K562 (cell line): ENCODE measurements around the gene VRK3. TPM values are rescaled to one million over a fixed set of nuclear protein-coding genes. Genes with fewer than 3 reads are reported as not detected.

ENCODE experiments used
- ATAC-seq: fragments of 200-7000 bp; cut with Tn5 transposase; 3 replicates; pipeline ENCODE4 v1.9.1; 2020; ENCODE audit warnings: moderate library complexity
- BruUV-seq: library from RNA; stranded (reverse); fragments of 400-500 nt; replicated peaks from 2 replicates; lab custom pipeline; 2021; lab: Mats Ljungman, UMichigan
- CTCF ChIA-PET: fragments of 300-600 bp; formaldehyde crosslinking; extraction: SDS; loops from one replicate; lab custom pipeline; 2021; ENCODE audit warnings: low intra/inter-chr PET ratio; lab: Yijun Ruan, JAX
- POLR2A ChIA-PET: fragments of 300-600, 350-650 bp; sonication (Branson Sonifier 250); formaldehyde crosslinking; extraction: SDS; loops from one replicate; lab custom pipeline; 2021; ENCODE audit warnings: antibody characterized with exemption, inconsistent platforms; lab: Yijun Ruan, JAX
- DNase-seq, 4 experiments: peaks; one replicate each; pipeline versions ENCODE4 v3.0.0 to v3.0.0-alpha.2; 2011 to 2018; ENCODE audit warnings: low spot score in 3 of 4, mixed read lengths in 3 of 4; ENCODE audit errors: extremely low read depth in 1 of 4
- FAIRE-seq: peaks from 2 replicates; lab custom pipeline; 2011; peaks lifted over from hg19 to GRCh38; lab: Jason Lieb, UNC
- H2AFZ ChIP-seq: 2 replicates; pipeline ENCODE4 v1.6.0; 2011; ENCODE audit warnings: low read depth, low read length, control low read depth, inconsistent platforms
- H3K27ac ChIP-seq: fragments of 200-600 bp; 3 replicates; pipeline ENCODE4 v1.8.0; 2011; ENCODE audit warnings: low read depth, mild to moderate bottlenecking, control low read depth, inconsistent platforms, low read length, moderate library complexity, mixed read lengths; ENCODE audit errors: extremely low read depth
- H3K27me3 ChIP-seq, 2 experiments: fragments of 300-600 bp in 1 of 2; 2 replicates in 1 of 2; 3 replicates in 1 of 2; pipeline versions ENCODE4 v1.6.0 to v1.8.0; 2011; ENCODE audit warnings: inconsistent platforms in 2 of 2, low read length in 2 of 2, mild to moderate bottlenecking in 1 of 2, mixed read lengths in 1 of 2, moderate library complexity in 1 of 2; ENCODE audit not compliant: control insufficient read depth in 2 of 2, insufficient read depth in 2 of 2
- H3K36me3 ChIP-seq: fragments of 300-600 bp; 3 replicates; pipeline ENCODE4 v1.8.0; 2011; ENCODE audit warnings: mild to moderate bottlenecking, low read length, inconsistent platforms; ENCODE audit not compliant: control insufficient read depth, insufficient read depth
- H3K4me1 ChIP-seq, 2 experiments: fragments of 200-600 bp in 1 of 2; replicated peaks in 1 of 2; 2 replicates in 1 of 2; 3 replicates in 1 of 2; pipeline versions ENCODE4 v1.5.1 to v1.8.0; 2011; ENCODE audit warnings: inconsistent platforms in 2 of 2, low read length in 2 of 2, mild to moderate bottlenecking in 1 of 2, mixed read lengths in 1 of 2, moderate library complexity in 1 of 2; ENCODE audit not compliant: control insufficient read depth in 2 of 2, insufficient read depth in 2 of 2
- H3K4me2 ChIP-seq: 2 replicates; pipeline ENCODE4 v1.6.1; 2011; ENCODE audit warnings: low read length, control low read depth, inconsistent platforms, mixed read lengths; ENCODE audit not compliant: insufficient read depth
- H3K4me3 ChIP-seq: fragments of 200-600 bp; sonication (generic), shearing (Covaris generic); 2 replicates; pipeline ENCODE4 v1.5.1; 2016; ENCODE audit warnings: control low read depth, inconsistent platforms
- H3K79me2 ChIP-seq: fragments of 200-600 bp; 3 replicates; pipeline ENCODE4 v1.8.0; 2011; ENCODE audit warnings: low read length, inconsistent platforms; ENCODE audit not compliant: control insufficient read depth, insufficient read depth
- H3K9ac ChIP-seq, 2 experiments: 2 replicates each; pipeline versions ENCODE4 v1.6.0 to v1.6.1; 2011; ENCODE audit warnings: low read depth in 2 of 2, low read length in 2 of 2, control low read depth in 1 of 2, inconsistent platforms in 1 of 2, mild to moderate bottlenecking in 1 of 2, mixed read lengths in 1 of 2; ENCODE audit not compliant: insufficient read depth in 1 of 2
- H3K9me1 ChIP-seq: one replicate; pipeline ENCODE4 v1.6.0; 2011; ENCODE audit warnings: inconsistent platforms, mild to moderate bottlenecking, low read length, moderate library complexity; ENCODE audit not compliant: control insufficient read depth, insufficient read depth
- H3K9me3 ChIP-seq: replicated peaks from 2 replicates; pipeline ENCODE4 v1.5.1; 2011; ENCODE audit warnings: low read depth, low read length, inconsistent platforms; ENCODE audit not compliant: control insufficient read depth, insufficient read depth
- H4K20me1 ChIP-seq: replicated peaks from 2 replicates; pipeline ENCODE4 v1.6.1; 2011; ENCODE audit warnings: low read length, inconsistent platforms, mixed read lengths; ENCODE audit not compliant: control insufficient read depth, insufficient read depth
- BRF1 ChIP-seq: IDR thresholded peaks from 3 replicates; pipeline ENCODE4 v1.6.1; 2011; ENCODE audit warnings: borderline replicate concordance, mild to moderate bottlenecking; ENCODE audit not compliant: insufficient read length; ENCODE audit errors: extremely low read depth
- CBFA2T3 ChIP-seq: fragments of 450-650 bp; IDR thresholded peaks from 2 replicates; pipeline ENCODE4 v1.6.1; 2017
- RUNX1 ChIP-seq: sonication (generic); IDR thresholded peaks from 2 replicates; pipeline ENCODE4 v1.6.1; 2016; ENCODE audit warnings: antibody characterized with exemption, low read depth
- SPI1 ChIP-seq: IDR thresholded peaks from 2 replicates; pipeline ENCODE4 v1.6.1; 2011; ENCODE audit warnings: low read depth, low read length, control low read depth, borderline replicate concordance
- TRIM24 ChIP-seq, 2 experiments: fragments of 450-650 bp; IDR thresholded peaks; 2 replicates each; pipeline ENCODE4 v1.6.1; 2016
- WGBS: fragments of 100-300 bp; shearing (Covaris generic); methylation state at CpG from one replicate; pipeline ENCODE4 v1.1.6; 2016; ENCODE audit warnings: low coverage, mixed read lengths; ENCODE audit not compliant: insufficient coverage; ENCODE audit errors: missing lambda C conversion rate; 5-methylcytosine and 5-hydroxymethylcytosine counted together
- in situ Hi-C: fragments of 300-500 bp; cut with MboI; formaldehyde crosslinking; loops from 4 replicates; pipeline ENCODE4 v1.15.0; 2018; ENCODE audit warnings: inconsistent platforms, mixed read lengths
- intact Hi-C: fragments of 100-400 bp; cut with micrococcal nuclease; formaldehyde crosslinking; loops from 2 replicates; pipeline ENCODE4 v1.14.2; 2022
- polyA plus RNA-seq, 8 experiments: library from polyadenylated mRNA; depleted of rRNA in 4 of 8; stranded (reverse) in 5 of 8; unstranded in 3 of 8; fragments of >200 nt; fragmentation: Nextera tagmentation in 2 of 8; fragmentation: Illumina TruSeq in 1 of 8; extraction: Ambion mirVana in 2 of 8; extraction: Trizol in 1 of 8; gene quantifications; 2 replicates each; pipeline versions ENCODE4 v1.2.1 to v1.2.3, GENCODE V29; 2011 to 2014; ENCODE audit warnings: inconsistent platforms in 1 of 8, missing spikeins in 1 of 8
- total RNA-seq, 7 experiments: library from RNA; depleted of rRNA in 6 of 7; stranded (reverse); fragments of >200 nt in 6 of 7; fragmentation: Illumina TruSeq in 2 of 7; extraction: Trizol in 2 of 7; gene quantifications; 2 replicates each; pipeline versions ENCODE4 v1.2.1 to v1.2.3, GENCODE V29; 2011 to 2021; ENCODE audit warnings: low replicate concordance in 1 of 7
- TF ChIP-seq, protein P1 (sequence below): fragments of 450-650 bp; IDR thresholded peaks from 2 replicates; pipeline ENCODE4 v1.6.1; 2016; ENCODE audit warnings: borderline replicate concordance
- TF ChIP-seq, protein P2 (sequence below): fragments of 450-650 bp; IDR thresholded peaks from 2 replicates; pipeline ENCODE4 v1.6.1; 2016; ENCODE audit warnings: mild to moderate bottlenecking, moderate library complexity

The VRK3 gene
- total and polyA plus RNA-seq, 9 of the 15 experiments (the other 6 are each of a cell fraction or from before 2014, with no cell fraction given), result 25.6 to 94.3 (median 42.9) TPM

GRCh38 chr19:50050406-50051227 lies 25.4 kb upstream of the VRK3 start:
- in situ Hi-C loops (no loop called here), intact Hi-C loops (no loop called here)
- no peaks in the 10 kb centered on the region for H3K27me3 ChIP-seq
- BruUV-seq, result no TSS peak
- DNase-seq (peak; percentile 78 to 90 (median 87)), ATAC-seq (peak; percentile 96), FAIRE-seq (peak; percentile 69)
- ChIA-PET CTCF (interaction anchor here (0.6 kb wide), 1 partner anchor 44 kb away, joined by 3 read pairs; no protein-coding TSS in a partner anchor), POLR2A (interaction anchor here (0.5 to 2.1 kb wide), 10 partner anchors 10 to 914 kb away, joined by 3 to 7 read pairs (median 3); partner anchors contain the start of genes NUP62, VRK3 and ZNF473)
- H2AFZ ChIP-seq, result peak overlapping the region; percentile 78
- H3K79me2 ChIP-seq, result no peaks in the 10 kb centered on the region; the same call in 2 of the 3 replicates
- no peaks in the 10 kb centered on the region for H3K9me1 ChIP-seq
- peak overlapping the region; percentile 40 to 77; a peak in 3 of 4 replicates for H3K9ac ChIP-seq
- WGBS, result under 1% methylated on average over 52 of the region's 52 CpGs
- H4K20me1 ChIP-seq, result no peaks in the 10 kb centered on the region
- no peak overlapping the region for H3K27ac ChIP-seq
- H3K4me2 ChIP-seq, result peak overlapping the region; percentile 84
- peak overlapping the region; percentile 52 for H3K4me3 ChIP-seq
- H3K9me3 ChIP-seq, result peaks cover 29% of the 10 kb centered on the region
- H3K36me3 ChIP-seq, result peaks cover 27% of the 10 kb centered on the region
- peaks cover 10 to 11% of the 10 kb centered on the region in 2 experiments; a peak in 4 of 5 replicates for H3K4me1 ChIP-seq
- TF ChIP-seq RUNX1 (no peak), BRF1 (no peak), CBFA2T3 (no peak), TRIM24 (IDR thresholded peaks at IDR 0.05) (no peak), SPI1 (0 out of 2 replicates have a peak, but pooled peaks have one; percentile 1)
- TF ChIP-seq, protein P1, sequence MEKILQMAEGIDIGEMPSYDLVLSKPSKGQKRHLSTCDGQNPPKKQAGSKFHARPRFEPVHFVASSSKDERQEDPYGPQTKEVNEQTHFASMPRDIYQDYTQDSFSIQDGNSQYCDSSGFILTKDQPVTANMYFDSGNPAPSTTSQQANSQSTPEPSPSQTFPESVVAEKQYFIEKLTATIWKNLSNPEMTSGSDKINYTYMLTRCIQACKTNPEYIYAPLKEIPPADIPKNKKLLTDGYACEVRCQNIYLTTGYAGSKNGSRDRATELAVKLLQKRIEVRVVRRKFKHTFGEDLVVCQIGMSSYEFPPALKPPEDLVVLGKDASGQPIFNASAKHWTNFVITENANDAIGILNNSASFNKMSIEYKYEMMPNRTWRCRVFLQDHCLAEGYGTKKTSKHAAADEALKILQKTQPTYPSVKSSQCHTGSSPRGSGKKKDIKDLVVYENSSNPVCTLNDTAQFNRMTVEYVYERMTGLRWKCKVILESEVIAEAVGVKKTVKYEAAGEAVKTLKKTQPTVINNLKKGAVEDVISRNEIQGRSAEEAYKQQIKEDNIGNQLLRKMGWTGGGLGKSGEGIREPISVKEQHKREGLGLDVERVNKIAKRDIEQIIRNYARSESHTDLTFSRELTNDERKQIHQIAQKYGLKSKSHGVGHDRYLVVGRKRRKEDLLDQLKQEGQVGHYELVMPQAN, result 0 out of 2 replicates have a peak, but pooled peaks have one; percentile 50
- TF ChIP-seq, protein P2, sequence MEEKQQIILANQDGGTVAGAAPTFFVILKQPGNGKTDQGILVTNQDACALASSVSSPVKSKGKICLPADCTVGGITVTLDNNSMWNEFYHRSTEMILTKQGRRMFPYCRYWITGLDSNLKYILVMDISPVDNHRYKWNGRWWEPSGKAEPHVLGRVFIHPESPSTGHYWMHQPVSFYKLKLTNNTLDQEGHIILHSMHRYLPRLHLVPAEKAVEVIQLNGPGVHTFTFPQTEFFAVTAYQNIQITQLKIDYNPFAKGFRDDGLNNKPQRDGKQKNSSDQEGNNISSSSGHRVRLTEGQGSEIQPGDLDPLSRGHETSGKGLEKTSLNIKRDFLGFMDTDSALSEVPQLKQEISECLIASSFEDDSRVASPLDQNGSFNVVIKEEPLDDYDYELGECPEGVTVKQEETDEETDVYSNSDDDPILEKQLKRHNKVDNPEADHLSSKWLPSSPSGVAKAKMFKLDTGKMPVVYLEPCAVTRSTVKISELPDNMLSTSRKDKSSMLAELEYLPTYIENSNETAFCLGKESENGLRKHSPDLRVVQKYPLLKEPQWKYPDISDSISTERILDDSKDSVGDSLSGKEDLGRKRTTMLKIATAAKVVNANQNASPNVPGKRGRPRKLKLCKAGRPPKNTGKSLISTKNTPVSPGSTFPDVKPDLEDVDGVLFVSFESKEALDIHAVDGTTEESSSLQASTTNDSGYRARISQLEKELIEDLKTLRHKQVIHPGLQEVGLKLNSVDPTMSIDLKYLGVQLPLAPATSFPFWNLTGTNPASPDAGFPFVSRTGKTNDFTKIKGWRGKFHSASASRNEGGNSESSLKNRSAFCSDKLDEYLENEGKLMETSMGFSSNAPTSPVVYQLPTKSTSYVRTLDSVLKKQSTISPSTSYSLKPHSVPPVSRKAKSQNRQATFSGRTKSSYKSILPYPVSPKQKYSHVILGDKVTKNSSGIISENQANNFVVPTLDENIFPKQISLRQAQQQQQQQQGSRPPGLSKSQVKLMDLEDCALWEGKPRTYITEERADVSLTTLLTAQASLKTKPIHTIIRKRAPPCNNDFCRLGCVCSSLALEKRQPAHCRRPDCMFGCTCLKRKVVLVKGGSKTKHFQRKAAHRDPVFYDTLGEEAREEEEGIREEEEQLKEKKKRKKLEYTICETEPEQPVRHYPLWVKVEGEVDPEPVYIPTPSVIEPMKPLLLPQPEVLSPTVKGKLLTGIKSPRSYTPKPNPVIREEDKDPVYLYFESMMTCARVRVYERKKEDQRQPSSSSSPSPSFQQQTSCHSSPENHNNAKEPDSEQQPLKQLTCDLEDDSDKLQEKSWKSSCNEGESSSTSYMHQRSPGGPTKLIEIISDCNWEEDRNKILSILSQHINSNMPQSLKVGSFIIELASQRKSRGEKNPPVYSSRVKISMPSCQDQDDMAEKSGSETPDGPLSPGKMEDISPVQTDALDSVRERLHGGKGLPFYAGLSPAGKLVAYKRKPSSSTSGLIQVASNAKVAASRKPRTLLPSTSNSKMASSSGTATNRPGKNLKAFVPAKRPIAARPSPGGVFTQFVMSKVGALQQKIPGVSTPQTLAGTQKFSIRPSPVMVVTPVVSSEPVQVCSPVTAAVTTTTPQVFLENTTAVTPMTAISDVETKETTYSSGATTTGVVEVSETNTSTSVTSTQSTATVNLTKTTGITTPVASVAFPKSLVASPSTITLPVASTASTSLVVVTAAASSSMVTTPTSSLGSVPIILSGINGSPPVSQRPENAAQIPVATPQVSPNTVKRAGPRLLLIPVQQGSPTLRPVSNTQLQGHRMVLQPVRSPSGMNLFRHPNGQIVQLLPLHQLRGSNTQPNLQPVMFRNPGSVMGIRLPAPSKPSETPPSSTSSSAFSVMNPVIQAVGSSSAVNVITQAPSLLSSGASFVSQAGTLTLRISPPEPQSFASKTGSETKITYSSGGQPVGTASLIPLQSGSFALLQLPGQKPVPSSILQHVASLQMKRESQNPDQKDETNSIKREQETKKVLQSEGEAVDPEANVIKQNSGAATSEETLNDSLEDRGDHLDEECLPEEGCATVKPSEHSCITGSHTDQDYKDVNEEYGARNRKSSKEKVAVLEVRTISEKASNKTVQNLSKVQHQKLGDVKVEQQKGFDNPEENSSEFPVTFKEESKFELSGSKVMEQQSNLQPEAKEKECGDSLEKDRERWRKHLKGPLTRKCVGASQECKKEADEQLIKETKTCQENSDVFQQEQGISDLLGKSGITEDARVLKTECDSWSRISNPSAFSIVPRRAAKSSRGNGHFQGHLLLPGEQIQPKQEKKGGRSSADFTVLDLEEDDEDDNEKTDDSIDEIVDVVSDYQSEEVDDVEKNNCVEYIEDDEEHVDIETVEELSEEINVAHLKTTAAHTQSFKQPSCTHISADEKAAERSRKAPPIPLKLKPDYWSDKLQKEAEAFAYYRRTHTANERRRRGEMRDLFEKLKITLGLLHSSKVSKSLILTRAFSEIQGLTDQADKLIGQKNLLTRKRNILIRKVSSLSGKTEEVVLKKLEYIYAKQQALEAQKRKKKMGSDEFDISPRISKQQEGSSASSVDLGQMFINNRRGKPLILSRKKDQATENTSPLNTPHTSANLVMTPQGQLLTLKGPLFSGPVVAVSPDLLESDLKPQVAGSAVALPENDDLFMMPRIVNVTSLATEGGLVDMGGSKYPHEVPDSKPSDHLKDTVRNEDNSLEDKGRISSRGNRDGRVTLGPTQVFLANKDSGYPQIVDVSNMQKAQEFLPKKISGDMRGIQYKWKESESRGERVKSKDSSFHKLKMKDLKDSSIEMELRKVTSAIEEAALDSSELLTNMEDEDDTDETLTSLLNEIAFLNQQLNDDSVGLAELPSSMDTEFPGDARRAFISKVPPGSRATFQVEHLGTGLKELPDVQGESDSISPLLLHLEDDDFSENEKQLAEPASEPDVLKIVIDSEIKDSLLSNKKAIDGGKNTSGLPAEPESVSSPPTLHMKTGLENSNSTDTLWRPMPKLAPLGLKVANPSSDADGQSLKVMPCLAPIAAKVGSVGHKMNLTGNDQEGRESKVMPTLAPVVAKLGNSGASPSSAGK, result peak; percentile 67
